ENCODE measurements around the gene PLCB4.
"Not testable (repeated sequence)": the region's sequence is repeated elsewhere in the genome, so short reads cannot be mapped to it uniquely, and the experiment has no call there.

PLCB4 gene

DNA sequence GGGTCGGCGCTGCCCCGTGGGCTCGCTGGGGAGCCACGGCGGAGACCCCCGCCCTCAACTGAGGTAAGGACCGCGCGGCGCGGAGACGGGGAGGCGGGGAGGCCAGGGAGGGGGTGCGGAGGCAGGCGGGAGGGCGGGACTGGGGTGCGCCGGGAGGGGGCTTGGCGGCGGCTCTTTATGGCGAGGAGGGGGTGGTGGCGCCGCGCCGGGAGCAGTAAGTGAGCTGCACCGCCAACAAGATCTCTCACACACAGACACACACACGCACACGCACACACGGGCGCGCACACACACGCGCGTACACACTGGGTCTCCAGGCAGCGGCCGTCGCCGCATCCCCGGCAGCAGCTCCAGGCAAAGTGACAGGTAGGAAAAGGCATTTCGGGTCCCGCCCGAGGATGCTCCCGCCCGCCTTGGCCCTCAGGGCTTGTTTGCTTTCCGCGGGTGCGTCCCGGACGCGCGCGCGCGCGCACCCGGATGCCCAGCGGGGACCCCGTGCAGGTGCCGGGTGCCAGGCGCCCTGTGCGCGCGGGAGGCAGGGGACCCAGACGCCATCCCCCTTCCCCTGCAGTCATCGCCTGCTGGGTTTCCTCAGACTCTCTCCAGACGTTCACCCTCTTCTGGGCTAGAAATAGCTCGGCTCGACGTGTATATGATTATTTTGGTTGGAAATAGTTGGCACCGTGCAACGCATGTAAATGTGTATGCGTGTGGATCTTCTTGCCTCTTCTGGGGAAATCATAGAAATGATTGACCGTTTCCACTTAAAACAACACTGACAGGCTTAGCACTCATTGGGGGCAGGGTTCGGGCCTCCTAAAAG, at the start of gene PLCB4:
TSS of gene PLCB4 (plus strand) at position 247 of the 823 bp plus-strand sequence. CDS start 238,728 bp downstream, outside the sequence.
- no peak for DNase-seq

- no peak for DNase-seq
These were observed 49.1 kb upstream of the PLCB4 start for GRCh38 chr20:9019833-9020232.

- no peak for DNase-seq
These were observed 47.7 kb upstream of the PLCB4 start for GRCh38 chr20:9021216-9021615.

DNA sequence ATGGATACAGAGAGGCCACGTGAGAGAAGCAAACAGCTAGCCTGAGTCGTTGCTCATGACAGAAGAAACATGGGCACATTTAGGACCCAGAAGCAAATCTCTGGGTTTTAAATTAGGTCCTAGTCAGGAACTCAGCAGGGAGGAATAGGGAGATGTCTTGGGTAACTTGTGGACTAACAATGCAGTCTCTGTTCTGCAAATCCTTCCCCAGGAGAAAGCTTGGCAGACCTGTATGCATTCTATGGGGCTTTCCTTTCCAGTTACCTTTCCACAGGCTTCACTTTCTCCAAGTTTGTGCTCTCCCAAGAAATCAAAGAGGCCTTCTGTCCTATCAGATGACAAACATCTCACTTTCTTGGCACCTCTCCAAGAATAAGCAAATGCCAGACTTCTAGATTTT, 47.2 kb upstream of the PLCB4 start:
- no peak for DNase-seq

DNA sequence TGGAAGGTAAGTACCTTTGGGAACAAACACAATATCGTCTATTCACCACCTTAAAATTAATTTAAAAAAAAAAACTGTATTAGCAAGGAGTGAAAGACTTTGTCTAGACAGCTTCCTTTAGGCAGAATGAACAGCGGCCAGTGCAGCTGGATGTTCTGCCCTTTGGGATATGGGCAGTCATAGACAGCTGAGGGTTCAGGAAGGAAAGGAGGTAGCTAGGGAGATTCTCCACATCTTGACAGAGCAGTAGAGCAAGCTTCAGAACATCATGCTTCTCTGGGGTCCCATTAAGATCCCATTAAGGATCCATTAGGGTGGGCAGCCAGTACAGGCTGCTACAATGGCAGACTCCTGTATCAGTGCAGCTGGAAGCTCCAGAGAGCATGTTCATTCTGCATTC, 46.5 kb upstream of the PLCB4 start:
- DNase-seq = no peak

- DNase-seq = no peak
These were observed 44.3 kb upstream of the PLCB4 start for GRCh38 chr20:9024606-9025005.

GRCh38 chr20:9025011-9025410, 43.9 kb upstream of the PLCB4 start:
- DNase-seq = no peak

- DNase-seq = no peak
These were observed 43.2 kb upstream of the PLCB4 start for GRCh38 chr20:9025643-9026042.

- DNase-seq = no peak
These were observed 41.3 kb upstream of the PLCB4 start for GRCh38 chr20:9027626-9028025.

- no peak for DNase-seq
These were observed 40.5 kb upstream of the PLCB4 start for GRCh38 chr20:9028419-9028818.

GRCh38 chr20:9031991-9032390, 36.9 kb upstream of the PLCB4 start:
- no peak for DNase-seq

DNA sequence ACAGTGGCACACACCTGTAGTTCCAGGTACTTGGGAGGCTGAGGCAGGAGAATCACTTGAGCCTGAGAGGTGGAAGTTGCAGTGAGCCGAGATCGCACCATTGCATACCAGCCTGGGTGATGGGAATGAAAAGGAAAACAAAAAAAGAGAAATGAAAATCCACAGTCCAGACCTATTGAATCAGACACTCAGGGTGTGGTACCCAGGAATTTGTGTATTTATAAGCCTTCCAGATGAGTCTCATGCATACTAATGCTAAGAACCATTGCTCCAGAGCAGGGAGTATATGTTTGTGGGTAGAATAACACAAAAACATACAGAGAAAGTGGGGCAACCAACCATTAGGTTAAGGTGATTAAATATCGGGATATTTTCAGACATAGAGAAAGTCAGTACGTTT, 36.1 kb upstream of the PLCB4 start:
- DNase-seq = no peak

DNA sequence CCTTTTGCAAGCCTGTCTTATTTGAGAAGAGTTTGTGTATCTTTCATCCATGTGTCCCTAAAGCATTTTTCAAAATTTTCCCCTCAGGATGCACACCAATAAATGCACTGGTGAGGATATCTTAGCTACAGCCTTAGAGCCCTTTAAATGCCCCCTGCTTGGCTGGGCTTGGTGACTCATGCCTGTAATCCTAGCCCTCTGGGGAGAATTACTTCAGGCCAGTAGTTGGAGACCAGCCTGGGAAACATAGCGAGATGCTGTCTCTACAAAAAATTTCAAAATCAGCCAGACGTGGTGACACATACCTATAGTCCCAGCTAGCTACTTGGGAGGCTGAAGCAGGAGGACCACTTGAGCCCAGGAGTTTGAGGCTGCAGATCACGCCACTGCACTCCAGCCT, 33.8 kb upstream of the PLCB4 start:
- no peak for DNase-seq

- DNase-seq = no peak
These were observed 32.3 kb upstream of the PLCB4 start for GRCh38 chr20:9036593-9036992.

- no peak for DNase-seq
These were observed 29.9 kb upstream of the PLCB4 start for GRCh38 chr20:9038791-9039535.

DNA sequence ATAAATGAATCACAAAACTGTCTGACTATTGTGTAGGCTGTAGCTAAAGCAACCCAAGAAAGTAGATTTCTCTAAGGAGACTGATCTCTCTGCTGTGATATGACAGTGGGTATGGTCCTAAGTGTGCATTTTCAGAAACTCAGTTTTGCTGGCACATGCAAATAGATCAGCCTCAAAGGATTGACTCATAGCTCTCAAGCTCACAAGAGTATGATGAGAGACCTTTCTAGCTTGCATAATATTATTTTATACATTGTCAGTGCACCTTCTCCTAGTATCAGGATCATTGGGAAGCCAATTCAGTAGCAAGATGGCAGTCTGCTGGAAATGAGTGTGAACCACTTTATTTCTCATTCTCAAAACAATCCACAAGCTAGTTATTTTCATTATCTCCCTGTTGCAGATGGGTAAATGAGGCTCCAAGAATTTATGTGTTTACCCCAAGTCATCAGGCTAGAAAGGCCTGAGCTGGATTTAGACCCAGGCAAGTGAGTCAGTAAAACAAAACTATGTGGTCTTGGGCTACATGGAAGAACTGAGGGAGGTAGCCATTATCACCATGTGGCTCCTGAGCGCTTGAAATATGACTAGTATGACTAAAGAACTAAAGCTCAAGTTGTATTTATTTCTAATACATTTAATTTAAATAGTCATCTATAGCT, 27.9 kb upstream of the PLCB4 start:
- no peak for DNase-seq

GRCh38 chr20:9043364-9043763, 25.5 kb upstream of the PLCB4 start:
- DNase-seq = no peak

DNA sequence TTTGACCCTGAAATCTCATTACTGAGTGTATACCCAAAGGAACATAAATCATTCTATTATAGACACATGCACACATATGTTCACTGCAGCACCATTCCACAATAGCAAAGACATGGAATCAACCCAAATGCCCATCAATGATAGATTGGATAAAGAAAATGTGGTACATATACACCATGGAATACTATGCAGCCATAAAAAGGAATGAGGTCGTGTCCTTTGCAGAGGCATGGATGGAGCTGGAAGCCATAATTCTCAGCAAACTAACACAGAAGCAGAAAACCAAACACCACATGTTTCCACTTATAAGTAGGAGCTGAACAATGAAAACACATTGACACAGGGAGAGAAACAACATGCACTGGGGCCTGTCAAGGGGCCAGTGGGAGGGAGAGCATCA, 21.0 kb upstream of the PLCB4 start:
- DNase-seq = not testable (repeated sequence)

DNA sequence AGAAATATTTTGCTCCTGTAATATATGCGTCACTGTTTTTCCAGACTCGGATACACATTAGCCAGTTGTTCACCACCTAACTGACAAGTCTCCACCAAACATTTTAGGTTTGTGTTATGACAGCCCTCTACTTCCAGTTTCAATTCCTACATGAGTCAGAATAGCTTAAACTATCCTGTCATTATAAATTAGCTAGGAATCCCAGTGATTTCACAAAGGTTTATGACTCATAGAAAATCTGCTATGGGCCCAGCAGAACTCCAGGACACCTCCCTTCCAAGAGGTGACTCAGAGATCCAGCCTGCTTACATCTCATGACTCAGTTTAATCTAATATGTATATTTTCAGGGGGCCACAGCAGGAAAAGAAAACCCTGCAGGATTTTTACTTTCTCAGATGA, 17.4 kb upstream of the PLCB4 start:
- no peak for DNase-seq

DNA sequence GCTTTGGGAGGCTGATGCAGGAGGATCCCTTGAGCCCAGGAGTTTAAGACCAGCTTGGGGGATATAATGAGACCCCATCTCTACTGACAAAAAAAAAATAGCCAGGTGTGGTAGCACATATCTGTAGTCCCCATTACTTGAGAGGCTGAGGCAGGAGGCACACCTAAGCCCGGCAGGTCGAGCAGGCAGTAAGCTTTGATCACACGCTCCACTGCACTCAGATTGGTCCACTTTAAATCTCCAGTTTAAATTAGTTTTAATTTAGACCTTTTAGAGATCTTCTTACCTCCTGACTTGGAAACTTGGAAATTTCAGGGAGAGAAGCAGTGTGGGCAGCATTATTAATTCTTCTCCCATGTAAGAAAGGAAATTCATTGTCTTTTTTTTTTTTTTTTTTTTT, 16.8 kb upstream of the PLCB4 start:
- DNase-seq = no peak

- no peak for DNase-seq
These were observed 15.8 kb upstream of the PLCB4 start for GRCh38 chr20:9053108-9053507.

DNA sequence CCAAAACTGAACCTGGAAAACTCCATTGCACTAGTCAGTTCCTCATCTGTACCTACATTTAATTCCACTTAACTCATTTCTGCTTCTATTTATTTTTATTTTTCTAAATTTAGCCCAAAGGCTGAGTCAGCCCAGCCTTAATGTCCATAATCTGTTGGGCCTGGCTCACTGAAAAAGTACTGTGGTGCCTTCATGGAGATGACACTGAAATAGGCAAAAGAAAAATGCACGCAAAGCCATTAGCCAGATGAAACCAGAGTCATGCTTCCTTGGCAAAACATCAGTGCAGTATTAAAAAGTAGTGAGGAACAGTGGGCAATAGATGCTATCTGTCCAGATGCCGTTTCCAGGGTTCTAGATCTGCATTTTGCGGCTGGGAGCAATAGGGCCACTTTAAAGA, 14.7 kb upstream of the PLCB4 start:
- DNase-seq = no peak

- no peak for DNase-seq
These were observed 9.0 kb upstream of the PLCB4 start for GRCh38 chr20:9059931-9060330.

- DNase-seq = no peak
These were observed 7.5 kb upstream of the PLCB4 start for GRCh38 chr20:9061434-9061833.

Measured in activated effector memory CD4-positive, alpha-beta T cell treated with anti-CD3 and anti-CD28 coated beads, Interleukin-2, amount 50 U/mL, for 16 hours (primary cell).